GM11168 (cell line): Measurements from ENCODE around the gene MCM5.
"Not testable (repeated sequence)": the region's sequence is repeated elsewhere in the genome, so short reads cannot be mapped to it uniquely, and the experiment has no call there.

Experiments
- in situ Hi-C: fragments of 300-500 bp; cut with MboI; formaldehyde crosslinking; loops from one replicate; pipeline ENCODE4 v1.12.0; 2022; ENCODE audit warnings: low sequenced_read_pairs; ENCODE audit not compliant: unreplicated experiment

The MCM5 gene

DNA sequence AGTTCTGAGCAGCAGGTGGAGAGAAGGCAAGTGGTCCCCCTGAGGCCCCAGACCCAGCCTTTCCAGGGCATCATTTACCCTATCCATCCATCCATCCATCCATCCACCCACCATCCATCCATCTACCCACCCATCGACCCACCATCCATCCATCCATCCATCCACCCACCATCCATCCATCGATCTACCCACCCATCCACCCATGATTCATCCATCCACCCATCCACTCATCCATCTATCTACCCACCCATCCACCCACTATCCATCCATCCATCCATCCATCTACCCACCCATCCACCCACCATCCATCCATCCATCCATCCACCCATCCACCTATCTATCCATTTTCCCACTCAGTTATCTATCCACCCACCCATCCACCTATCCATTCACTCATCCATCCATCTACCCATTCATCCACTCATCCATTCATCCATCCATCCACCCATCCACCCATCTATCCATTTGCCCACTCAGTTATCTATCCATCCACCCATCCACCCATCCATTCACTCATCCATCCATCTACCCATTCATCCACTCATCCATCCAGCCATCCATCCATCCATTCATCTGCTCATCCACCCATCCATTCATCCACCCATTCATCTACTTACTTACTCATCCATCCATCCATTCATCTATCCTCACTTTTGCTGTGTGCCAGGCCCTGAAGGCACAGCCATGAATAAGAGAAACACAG, 63.4 kb downstream of the MCM5 start:
- in situ Hi-C loops: no loop called here

DNA sequence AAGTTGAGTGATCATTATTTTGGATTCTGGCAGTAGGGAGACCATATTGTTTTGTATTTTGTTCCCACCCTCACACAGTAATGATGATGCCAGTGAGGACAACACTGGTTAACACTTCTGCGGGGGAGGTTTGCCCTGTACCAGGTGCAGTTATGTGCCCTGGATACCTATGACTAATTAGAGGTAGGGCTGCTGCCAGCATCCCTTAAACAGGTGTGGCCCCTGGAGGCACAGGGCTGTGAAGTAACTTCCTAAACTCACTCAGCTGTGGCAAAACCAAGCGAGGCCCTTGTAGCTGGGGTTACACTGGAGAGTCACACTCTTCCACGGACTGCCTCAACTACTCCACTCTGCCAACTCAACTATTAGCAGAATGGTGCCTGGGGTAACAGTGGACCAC, 64.5 kb downstream of the MCM5 start:
- in situ Hi-C loops: no loop called here

DNA sequence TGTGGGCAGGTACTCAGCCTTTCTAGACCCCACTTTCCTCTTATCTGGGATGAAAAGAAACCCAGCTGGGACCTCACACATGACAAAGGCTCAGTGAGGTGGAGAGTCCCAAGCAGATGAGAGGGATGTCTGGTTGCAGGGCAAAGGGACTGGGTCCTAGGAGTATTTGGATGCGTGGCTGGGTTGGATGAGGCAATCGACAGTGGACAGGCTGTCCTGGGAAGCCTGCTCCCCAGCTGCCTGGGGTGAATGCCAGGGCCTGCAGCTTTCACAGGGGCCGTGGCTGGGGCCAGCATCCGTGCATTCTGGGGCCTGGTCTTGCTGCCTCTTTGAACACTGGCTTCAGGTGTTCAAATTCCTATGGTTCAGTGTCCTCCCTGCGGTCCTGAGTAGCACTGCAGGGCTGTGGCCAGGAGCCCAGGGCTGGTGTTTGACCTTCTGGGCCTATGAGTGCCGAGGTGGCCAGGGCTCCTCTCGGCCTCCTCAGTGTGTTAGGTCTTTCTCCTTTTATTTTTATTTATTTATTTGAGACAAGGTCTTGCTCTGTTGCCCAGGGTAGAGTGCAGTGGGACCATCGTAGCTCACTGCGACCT, 65.3 kb downstream of the MCM5 start:
- in situ Hi-C loops: no loop called here

DNA sequence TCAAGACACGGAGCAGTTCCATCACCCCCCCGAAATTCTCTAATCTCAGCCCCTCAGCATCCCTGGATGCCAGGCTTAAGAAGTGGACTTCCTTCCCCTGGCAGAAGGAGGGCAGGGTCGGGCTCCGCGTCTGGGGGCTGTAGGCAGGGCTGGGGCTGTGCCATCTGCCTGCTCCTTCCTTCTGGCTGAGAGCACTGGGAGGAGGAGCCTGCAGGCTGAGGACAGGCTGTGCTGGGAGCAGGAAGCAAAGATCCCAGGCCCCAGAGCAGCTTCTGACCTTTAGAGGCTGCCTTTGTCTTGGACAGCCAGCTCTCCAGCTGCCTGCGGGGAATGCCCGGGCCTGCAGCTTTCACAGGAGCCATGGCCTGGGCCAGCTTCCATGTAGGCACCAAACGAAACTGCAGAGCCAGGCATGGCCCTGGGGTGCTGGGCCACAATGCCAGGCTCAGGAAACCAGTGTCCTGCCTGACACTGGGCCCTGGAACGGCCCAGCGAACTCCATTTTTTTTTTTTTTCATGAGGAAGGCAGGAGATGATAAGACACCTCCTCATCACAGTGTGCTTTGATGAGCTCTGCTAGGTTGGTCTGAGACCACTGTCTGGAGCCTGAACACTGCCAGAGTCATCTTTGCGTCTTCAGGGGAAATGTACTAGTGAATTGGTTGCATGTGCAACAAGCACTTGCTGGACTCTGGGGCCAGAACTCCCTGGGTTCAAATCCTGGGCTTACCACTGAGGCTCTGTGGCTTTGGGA, 67.9 kb downstream of the MCM5 start:
- in situ Hi-C loops: no loop called here

DNA sequence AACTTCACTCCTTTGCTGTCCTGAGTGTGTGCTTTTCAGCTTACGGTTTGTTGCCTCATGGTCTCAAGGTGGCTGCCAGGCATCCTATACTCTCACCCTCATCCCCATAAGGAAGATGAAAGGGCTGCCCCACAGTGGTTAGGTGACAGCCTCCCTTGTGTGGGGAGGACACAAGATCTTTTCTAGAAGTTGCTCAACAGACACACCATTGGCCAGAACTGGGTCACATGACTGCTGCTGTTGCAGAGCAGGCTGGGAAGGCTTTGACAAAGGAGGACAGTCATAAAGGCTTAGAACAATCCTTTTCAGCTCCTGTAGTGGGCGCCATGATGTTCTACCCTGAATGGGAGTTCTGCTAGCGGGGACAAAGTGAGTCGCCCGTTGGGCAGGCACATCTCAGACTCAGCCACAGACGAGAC, 71.0 kb downstream of the MCM5 start:
- in situ Hi-C loops: no loop called here

DNA sequence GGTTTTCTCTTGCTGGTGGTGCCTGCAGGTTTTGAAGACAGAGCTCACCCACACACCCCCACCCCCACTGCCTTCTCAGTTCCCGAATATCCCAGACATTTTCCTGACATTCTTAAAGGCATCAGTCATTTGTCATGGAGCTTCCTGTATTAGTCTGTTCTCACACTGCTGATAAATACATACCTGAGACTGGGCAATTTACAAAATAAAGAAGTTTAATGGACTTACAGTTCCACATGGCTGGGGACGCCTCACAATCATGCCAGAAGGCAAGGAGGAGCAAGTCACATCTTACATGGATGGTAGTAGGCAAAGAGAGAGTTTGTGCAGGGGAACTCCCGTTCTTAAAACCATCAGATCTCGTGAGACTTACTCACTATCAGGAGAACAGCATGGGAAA, 71.6 kb downstream of the MCM5 start:
- in situ Hi-C loops: not testable (repeated sequence)

DNA sequence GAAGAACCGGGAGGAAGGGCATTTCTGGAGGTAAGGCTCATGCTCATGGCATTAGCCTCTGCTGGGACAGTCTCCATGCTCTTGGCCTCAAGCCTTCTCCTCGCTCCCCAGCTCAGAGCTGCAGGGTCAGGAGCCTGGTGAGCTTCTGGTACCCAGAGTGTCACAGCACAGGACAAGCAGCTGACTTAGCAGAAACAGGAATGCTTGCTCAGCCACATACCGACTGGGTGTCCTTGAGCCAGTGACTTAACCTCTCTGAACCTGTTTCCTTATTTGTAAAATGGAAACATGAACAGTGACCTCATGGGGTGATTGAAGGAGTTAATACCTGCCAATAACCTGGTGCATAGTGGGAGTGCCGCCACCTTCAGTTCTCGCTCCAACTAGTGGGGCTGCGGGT, 72.5 kb downstream of the MCM5 start:
- in situ Hi-C loops: no loop called here

DNA sequence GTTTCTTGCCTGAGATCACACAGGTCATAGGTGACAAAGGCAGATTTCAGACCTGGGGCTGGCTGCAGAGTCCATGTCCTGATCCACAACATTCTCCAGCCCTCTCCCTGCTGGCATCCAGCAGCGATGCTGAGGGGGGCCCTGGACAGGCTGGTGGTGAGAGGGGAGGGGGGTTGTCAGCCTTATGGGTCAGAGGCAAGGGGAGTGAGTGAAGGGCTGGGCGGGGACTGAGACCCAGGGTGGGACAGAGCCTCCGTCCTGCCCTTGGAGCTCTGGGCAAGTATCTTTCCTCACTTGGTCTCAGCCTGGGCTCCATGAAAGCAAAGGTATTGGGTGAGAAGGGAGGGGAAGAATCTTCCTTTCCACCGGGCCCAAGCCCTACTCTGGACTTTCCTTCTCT, 74.0 kb downstream of the MCM5 start:
- in situ Hi-C loops: no loop called here
